ENCODE results near the gene DPP9.
"Not testable (repeated sequence)": the region's sequence is repeated elsewhere in the genome, so short reads cannot be mapped to it uniquely, and the experiment has no call there.

DPP9 gene

DNA sequence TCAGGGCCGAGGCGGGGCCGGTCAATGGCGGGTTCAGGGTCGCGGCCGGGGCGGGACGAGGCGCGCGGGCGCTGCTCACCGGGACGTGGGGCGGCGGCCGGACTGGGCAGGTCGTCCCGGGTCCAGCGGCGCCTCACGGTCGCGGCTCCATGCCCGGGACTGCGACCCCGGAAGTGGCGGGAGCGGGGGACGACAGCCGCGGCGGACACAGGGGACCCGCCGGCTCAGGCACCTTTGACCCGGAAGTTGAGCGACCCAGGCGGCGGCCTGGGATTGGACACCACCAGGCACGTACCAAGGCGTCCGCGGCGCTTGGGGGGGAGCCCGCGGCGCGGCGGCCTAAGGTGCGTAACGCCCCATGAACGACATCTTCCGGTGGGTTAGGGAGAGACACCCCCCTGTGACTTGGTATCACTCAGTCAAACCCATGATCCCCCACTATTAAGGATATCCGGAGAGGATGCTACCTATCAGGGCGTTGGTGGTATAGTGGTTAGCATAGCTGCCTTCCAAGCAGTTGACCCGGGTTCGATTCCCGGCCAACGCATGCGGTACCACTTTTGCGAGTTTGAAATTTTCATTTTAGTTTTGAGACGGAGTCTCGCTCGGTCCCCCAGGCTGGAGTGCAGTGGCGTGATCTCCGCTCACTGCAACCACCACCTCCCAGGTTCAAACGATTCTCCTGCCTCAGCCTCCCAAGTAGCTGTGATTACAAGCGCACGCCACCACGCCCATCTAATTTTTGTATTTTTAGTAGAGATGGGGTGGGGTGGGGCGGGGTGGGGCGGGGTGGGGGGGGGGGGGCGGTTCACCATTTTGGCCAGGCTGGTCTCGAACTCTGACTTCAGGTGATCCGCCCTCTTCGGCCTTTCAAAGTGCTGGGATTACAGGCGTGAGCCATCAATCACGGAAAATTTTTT, at the start of gene DPP9:
Gene DPP9 (minus strand): TSS at position 248 of the 920 bp plus-strand sequence. CDS start 3,936 bp downstream, outside the sequence.
- peak; percentile 86 to 95 for DNase-seq

DNA sequence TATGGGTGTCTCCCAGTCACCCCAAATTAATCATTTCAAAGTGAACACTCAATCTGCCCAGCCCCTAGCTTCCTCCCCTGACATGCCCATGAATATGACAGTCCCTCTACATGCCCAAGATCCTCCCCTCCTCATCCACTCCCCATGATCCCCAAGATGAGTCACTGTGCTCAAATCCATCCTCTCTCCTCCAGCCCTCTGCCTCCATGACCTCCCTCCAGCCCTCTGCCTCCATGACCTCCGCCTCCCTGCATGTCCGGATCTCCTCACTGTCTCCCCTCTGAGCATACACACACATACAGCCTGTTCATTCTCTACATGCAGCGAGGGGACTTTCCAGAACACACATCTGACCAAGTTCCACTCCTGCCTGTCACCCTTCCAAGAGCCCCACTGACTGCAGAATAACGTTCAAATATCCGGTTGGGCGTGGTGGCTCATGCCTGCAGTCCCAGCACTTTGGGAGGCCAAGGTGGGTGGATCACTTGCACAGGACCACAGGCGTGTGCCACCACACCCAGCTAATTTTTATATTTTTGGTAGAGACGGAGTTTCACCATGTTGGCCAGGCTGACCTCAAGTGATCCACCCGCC, 49.5 kb upstream of the DPP9 start:
- no peak for DNase-seq

DNA sequence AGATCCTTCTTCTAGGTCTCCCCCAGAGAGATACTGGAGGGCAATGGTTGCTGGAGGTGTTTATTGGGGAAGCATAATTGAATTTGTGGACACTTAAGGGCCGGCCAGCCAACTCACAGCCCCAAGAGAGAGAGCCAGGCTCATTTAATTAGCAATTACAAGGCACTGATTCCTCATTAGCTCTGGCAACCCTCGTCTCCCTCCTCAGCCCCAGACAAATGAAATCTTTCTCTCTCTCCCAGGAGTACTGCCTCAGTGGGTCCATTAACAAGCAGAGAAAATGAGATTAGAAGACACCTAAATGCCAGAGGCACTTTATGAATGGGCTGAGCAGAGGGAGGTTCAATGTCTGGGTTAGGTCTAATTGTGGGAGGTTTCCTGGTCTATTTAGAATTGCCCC, 48.9 kb upstream of the DPP9 start:
- DNase-seq = no peak

DNA sequence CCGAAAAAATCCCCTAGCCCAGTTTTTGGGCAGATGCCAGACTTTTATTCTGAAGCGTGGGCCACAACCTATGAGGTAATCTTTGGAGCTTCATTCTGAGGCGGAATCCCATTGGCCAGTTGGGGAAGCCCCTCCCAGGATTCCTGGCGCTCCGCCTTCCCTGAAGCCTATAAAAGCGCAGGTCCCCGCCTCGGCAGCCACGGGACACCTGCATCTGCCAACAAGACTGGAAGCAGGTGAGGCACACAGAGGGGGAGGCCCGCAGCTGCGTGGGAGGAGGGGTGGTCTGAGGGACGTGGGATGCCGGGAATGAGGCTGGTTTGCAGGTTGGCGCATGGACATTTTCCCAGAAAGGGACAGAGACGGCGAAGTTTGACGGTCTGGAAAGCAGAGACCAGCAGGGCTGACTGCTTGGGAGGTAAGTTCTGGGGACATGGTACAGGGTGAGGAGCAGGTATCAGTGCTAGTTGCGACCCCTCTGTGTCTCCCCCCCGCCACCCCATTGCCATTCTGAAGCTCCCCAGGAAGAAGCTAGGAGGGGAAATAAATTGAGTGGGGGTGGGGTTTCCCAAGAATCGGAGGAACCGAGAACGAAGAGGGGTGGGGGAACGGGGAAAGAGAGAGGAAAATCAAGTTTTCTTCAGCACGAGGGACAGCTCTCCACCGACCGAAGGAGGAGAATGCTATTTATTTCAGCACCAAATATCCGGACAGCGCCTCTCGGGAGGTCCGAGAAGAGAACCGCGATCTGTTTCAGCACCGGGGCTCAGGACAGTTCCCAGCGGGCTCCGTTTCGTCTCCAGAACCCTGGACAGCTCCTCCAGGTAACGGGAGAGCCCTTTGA, 45.5 kb upstream of the DPP9 start:
- peak; percentile 65 to 76 for DNase-seq

DNA sequence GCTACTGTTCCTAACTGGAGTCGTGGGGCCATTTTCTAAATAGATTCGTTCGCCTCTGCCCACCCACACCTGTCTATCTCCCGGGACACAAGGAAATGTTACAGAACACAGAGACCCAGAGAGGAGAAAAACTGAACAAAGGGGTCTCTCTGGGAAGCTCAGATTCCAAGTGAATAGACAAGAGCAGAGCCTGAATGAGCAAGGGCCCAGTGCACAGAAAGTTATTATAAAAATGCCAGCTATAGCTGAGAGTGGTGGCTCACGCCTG, 40.7 kb upstream of the DPP9 start:
- no peak for DNase-seq

DNA sequence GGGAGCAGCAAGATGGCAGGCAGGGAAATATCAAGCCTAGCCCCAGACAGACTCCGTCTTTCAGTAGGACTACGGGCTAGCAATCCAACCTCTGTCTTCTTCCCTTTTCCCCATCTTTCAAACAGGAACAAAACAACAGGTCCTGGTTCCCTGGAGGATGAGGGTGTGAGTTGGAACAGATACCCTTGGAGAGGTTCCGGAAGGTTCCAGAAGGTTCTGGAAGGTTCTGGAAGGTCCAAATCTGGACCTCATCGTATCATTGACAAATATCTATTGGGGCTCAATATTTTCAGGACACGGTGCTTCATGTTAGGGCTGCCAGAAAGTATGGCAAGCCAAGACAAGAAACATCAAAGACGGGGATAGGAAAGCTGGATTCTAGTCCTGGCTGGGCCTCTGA, 39.4 kb upstream of the DPP9 start:
- no peak for DNase-seq

DNA sequence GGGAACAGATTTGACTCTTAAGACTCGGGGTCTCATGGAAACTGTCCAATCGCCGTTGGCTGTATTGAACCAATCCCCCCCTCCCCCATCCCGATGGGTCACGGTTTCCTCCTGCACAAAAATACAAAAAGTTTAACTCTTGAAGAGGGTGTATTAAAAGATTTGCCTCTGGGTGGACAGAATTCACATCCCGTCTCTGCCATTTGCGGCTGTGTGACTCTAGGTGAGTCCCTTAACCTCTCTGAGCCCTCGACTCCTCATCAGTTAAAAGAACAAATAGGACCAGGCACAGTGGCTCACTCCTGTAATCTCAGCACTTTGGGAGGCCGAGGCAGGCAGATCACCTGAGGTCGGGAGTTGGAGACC, 36.6 kb upstream of the DPP9 start:
- DNase-seq = no peak

DNA sequence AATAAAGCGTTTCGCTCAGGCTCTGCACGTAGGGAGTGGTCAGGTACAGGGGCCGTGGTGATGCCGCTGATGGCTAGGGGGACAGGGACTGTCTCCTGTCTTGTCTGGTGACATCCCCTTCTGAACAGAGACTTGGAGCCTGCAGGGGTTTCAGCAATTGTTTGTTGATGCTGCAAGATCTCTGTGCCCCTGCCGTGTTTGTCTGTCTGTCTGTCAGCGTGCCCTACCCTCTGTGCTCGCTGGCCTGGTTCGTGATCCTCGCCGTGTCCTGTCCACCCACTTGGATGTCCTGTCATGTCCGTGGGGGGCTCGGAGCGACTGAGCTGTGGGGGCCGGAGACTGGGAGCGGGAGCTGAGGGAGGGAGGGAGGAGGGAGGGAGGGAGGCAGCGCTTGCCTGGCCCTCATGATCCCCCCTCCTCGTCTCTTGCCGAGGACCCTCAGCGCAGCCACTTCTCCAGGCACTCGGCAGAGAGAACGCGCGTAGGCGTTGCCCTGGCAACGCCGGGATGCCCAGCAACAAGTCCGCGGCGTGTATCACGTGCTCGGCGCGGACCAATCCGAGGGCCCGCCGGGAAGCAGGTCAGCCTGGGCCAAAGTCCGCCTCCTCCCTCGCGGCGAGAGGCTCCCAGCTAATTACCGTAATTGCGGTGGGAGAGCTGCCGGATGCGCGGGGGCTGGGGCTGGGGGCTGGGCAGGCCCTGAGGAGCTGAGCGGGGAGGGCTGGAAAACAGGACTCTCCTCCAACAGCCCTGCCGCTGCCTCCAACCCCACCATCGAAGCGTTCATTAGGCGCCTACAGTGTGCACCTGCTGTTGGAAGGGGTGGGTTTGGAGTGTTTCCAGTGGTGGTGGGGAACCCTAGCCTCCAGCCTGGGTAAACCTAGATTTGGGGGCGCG, 36.0 kb upstream of the DPP9 start:
- peak; percentile 84 to 88 for DNase-seq

DNA sequence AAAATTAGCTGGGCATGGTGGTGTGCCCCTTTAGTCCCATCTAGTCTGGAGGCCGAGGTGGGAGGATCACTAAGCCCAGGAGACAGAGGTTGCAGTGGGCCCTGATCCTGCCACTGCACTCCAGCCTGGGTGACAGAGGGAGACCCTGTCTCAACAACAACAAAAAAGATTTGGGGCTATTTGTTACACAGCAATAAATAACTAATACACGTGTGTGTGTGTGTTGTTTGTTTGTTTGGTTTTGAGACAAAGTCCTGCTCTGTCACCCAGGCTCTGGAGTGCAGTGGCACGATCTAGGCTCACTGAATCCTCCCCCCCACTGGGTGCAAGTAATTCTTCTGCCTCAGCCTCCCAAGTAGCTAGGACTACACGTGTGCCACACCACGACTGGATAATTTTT, 35.0 kb upstream of the DPP9 start:
- no peak for DNase-seq

DNA sequence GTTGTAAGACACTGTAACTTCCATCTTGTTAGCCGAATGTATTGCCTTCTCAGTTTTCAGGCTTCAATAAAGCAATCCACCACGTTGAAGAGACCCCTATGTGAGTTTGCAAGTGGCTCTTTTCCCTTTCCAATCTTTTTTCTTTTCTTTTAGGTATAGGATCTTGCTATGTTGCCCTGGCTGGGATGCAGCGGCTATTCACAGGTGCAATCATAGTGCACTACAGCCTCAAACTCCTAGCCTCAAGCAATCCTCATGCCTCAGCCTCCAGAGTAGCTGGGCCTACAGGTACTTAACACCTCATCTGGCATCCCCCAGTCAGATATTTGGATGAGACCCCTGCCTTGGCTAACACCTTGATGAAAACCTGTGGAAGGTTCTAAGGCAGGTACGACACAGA, 34.4 kb upstream of the DPP9 start:
- DNase-seq = no peak

DNA sequence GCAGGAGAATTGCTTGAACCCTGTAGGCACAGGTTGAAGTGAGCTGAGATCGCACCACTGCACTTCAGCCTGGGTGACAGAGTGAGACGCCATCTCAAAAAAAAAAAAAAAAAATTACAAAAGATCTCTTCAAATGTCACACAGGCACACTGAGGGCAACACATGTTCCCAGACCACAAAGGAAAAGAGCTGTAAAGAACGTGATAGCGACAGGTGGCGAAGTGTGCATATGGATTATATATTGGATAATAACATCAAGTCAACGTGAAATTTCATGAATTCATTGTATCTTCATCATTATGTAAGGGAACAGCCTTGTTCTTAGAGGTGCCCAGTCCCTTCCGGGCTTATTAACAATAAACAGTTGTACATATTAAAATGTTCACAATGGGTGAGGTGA, 31.8 kb upstream of the DPP9 start:
- no peak for DNase-seq

DNA sequence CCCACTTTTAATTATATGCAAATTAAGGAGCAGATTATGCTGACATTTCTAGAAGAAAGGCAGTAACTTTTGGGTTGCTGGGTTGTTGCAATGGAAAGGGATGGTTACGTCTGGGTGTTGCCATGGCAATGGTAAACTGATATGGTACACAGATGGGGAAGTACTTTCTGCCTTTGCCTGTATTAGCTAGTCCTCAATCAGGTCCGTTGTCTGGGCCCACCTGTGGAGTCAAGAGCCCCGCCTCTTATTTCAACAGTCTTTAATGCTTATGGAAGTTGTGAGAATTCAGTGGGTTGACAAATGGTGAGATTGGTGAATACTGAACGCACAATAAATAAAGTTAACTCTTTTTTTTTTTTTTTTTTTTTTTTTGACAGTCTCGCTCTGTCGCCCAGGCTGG, 30.6 kb upstream of the DPP9 start:
- no peak for DNase-seq

DNA sequence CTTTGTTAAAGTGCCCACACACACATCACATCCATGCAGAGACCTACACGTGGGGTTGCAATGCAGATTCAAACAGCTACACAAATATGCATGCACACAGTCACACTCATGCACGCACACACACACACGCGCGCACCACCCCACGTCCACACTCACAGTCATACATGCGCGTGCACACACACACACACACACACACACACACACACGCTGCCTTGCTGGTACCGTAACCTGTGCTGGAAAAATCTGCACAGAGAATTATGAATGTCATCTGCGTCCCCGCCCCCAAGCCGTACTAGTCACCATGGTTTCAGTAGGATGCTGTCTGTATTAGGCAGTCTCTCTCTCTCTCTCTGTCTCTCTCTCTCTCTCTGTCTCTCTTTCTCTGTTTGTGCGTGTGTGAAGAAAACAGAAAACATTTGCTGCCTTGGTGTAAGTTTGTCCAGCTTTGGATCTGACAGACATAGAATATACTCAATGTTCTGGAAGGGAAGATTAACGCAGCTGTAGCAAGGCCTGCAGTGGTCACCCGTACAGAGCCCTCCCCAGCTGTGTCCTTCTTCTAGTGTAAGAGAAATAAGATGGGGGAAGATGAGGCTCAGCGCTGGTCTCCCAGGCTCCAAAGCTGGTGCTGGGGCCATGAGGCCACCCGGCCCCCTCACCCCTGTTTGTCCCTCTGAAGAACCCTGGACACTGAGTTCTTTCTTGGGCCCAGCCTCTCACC, 26.4 kb upstream of the DPP9 start:
- no peak for DNase-seq

DNA sequence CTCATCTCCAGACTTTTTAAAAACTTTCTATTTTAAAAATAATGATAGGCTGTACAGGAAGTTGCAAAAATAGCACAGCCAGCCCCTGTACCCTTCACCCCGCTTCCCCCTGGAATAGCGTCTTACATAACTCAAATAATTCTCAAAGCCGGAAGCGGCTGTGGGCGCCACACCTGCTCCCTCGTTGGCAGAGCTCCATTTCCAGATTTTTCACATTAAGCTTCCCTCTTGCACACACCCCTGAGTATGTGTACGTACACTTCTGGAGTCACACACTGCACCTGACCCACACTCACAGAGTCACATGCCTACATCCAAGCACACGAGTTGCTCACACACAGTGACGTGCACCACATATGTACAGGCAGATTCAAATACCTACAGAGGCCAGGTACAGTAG, 24.9 kb upstream of the DPP9 start:
- DNase-seq = no peak

DNA sequence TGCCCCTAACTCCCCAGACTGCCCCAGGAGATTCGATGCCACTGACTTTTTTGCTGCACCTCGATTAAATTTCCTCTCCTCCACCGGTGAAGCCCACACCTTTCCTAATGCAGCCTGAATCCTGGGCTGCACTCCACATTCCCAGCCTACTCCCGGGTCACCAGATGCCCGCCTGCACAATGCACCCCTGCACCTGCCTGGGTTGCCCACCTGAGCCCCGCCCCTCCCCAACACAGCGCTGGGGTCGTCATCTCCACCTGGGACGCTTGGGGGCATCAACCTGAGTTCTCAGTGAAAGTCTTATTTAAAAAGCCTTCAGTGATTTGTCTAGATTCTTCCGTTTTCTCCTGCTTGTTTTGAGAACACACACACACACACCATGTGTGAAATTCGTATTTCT, 24.5 kb upstream of the DPP9 start:
- DNase-seq = no peak

DNA sequence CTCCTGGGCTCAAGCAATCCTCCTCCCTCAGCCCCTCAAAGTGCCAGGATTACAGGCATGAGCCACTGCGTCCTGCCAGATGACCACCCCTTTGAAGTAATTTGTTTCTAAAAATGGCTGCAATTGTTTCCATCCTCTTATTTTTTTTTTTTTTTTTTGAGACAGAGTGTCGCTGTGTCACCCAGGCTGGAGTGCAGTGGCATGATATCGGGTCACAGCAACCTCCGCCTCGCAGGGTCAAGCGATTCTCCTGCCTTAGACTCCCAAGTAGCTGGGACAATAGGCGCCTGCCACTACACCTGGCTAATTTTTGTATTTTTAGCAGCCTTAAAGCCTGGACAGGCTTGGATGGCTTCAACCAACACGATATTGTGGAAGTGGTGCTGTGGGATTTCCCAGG, 22.3 kb upstream of the DPP9 start:
- no peak for DNase-seq

DNA sequence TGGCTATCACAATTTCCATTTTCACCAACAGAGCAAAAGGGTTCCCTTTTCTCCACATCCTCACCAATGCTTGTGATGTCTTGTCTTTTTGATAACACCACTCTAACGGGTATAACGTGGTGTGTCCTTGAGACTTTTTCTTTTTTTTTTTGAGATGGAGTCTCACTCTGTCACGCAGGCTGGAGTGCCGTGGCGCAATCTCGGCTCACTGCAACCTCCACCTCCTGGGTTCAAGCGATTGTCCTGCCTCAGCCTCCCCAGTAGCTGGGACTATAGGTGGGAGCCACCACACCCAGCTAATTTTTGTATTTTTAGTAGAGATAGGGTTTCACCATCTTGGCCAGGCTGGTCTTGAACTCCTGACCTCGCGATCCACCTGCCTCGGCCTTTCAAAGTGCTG, 21.5 kb upstream of the DPP9 start:
- not testable (repeated sequence) for DNase-seq

DNA sequence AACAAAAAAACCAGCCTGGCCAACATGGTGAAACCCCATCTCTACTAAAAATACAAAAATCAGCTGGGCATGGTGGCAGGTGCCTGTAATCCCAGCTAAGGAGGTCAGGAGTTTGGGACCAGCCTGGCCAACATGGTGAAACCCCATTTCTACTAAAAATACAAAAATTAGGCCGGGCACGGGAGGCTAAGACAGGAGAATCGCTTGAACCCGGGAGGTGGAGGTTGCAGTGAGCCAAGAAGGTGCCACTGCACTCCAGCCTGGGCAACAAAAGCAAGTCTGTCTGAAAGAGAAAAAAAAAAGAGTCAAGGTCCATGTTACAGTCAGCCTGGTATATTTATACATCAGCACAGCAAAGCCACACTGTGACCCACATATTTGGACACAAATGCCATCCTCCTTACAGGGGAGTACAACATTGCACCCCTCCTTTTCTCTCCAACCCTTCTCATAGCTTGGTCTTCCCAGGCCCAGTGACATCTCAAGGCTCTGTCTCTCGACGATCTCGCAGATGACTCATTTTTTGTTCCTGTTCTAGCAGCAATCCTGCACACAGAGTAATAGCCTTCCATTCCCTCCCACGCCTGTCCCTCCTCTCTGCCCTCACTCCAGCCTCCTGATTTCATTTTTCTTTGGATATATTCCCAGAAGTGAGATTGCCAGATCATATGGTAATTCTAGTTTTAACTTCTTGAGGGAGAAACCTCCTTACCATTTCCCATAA, 21.0 kb upstream of the DPP9 start:
- DNase-seq = no peak

DNA sequence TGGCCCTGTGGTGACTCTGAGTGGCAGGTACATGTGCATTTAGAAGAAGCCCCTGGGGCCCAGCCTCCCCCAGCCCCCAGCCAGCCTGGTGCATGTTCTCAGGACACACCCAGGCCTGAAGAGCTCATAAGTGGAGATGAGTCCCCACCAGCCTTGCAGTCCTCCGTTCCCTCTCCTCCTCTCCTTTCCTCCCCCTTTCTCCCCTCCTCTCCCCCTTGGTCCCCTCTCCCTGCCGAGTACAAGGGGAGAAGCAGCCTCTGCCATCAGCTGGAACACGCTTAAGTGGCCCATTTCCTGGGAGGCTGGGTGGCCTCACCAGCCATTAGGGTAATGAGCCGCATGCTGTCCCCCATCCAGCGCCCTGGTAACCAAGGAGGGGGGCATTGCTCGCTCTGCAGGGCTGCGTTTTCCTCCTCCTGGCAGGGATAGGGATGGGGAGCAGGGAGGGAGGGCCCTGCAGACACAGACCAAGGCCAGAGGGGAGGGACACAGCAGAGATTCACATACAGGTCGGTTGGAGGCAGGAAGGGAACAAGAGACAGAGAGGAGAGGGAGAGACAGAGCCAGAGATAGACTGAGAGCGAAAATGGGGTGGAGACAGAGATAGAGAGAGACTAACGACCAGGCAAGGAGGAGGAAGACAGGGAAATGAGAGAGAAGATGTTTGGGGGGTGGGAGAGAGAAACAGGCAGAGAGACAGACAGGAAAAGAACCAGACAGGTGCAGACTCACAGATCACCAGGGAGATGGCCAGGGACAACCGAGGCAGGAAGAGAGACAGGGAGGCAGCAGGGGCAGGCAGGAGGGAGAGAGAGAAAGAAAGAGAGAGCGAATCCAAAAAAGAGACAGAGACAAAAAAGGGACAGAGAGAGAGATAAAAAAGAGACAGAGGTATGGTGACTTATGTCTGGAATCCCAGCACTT, 19.3 kb upstream of the DPP9 start:
- peak; percentile 13 to 14 for DNase-seq

DNA sequence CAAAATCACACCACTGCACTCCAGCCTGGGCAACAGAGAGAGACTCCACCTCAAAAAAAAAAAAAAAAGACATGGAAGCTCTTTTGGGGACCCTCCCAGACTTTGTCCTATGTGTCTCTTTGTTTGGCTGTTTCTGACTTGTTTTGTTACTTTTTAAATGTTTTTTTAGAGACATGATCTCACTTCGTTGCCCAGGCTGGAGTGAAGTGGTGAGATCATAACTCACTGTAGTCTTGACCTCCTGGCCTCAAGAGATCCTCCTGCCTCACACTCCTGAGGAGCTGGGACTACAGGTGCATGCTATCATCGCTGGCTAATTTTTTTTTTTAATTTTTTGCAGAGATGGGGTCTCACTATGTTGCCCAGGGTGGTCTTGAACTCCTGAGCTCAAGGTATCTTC, 16.4 kb upstream of the DPP9 start:
- no peak for DNase-seq
